CD4-positive, alpha-beta T cell treated with Interleukin-2 at 100 ng/mL for 4 hours (primary cell): ENCODE results near the gene ORAI3.
"Not testable (repeated sequence)": the region's sequence is repeated elsewhere in the genome, so short reads cannot be mapped to it uniquely, and the experiment has no call there.

Source experiments
- DNase-seq: peaks from one replicate; pipeline ENCODE4 v3.0.0-alpha.2; 2020; ENCODE audit warnings: low spot score

Gene ORAI3

GRCh38 chr16:30924076-30924912 lies 24.6 kb upstream of the ORAI3 start:
- DNase-seq: no peak

- DNase-seq: no peak
These were observed 23.8 kb upstream of the ORAI3 start for GRCh38 chr16:30924913-30925631.

- DNase-seq: no peak
These were observed 23.3 kb upstream of the ORAI3 start for GRCh38 chr16:30925632-30925987.

- DNase-seq: no peak
These were observed 22.7 kb upstream of the ORAI3 start for GRCh38 chr16:30925995-30926811.

- no peak for DNase-seq
These were observed 21.7 kb upstream of the ORAI3 start for GRCh38 chr16:30926937-30927788.

GRCh38 chr16:30927789-30928378 lies 21.0 kb upstream of the ORAI3 start:
- peak; percentile 36 for DNase-seq

GRCh38 chr16:30928390-30928789 lies 20.5 kb upstream of the ORAI3 start:
- DNase-seq: no peak

- DNase-seq: no peak
These were observed 19.7 kb upstream of the ORAI3 start for GRCh38 chr16:30929167-30929566.

GRCh38 chr16:30930160-30930571 lies 18.7 kb upstream of the ORAI3 start:
- no peak for DNase-seq

GRCh38 chr16:30931068-30931650 lies 17.7 kb upstream of the ORAI3 start:
- no peak for DNase-seq

- no peak for DNase-seq
These were observed 13.9 kb upstream of the ORAI3 start for GRCh38 chr16:30934827-30935557.

- no peak for DNase-seq
These were observed 11.2 kb upstream of the ORAI3 start for GRCh38 chr16:30937692-30938091.

- not testable (repeated sequence) for DNase-seq
These were observed 9.3 kb upstream of the ORAI3 start for GRCh38 chr16:30939571-30939970.

- peak; percentile 74 for DNase-seq
These were observed 7.1 kb upstream of the ORAI3 start for GRCh38 chr16:30941600-30942425.

GRCh38 chr16:30942426-30942806 lies 6.5 kb upstream of the ORAI3 start:
- DNase-seq: no peak

GRCh38 chr16:30944352-30944751 lies 4.5 kb upstream of the ORAI3 start:
- no peak for DNase-seq

GRCh38 chr16:30946671-30947540 lies 2.0 kb upstream of the ORAI3 start:
- no peak for DNase-seq

GRCh38 chr16:30947541-30947858 lies 1.4 kb upstream of the ORAI3 start:
- DNase-seq: no peak
